WERI-Rb-1 (cell line): ENCODE data around the gene DENND1A.

Experiments
- DNase-seq: peaks from one replicate; pipeline ENCODE4 v3.0.0-alpha.2; 2020
- H3K27ac ChIP-seq: fragments of 250-450 bp; sonication (Bioruptor Pico); 2 replicates; pipeline ENCODE4 v1.5.1; 2020; ENCODE audit warnings: mild to moderate bottlenecking, moderate library complexity
- H3K27me3 ChIP-seq: fragments of 250-450 bp; sonication (Bioruptor Pico); 2 replicates; pipeline ENCODE4 v1.5.1; 2021; ENCODE audit warnings: mild to moderate bottlenecking, low read depth, moderate library complexity; ENCODE audit not compliant: insufficient read depth, severe bottlenecking
- H3K36me3 ChIP-seq: fragments of 250-450 bp; sonication (Bioruptor Pico); 2 replicates; pipeline ENCODE4 v1.5.1; 2020; ENCODE audit warnings: mild to moderate bottlenecking, moderate library complexity
- H3K4me3 ChIP-seq: 2 replicates; pipeline ENCODE4 v1.5.1; 2011; ENCODE audit warnings: low read depth, mild to moderate bottlenecking, control low read depth, low read length
- H3K9me3 ChIP-seq: fragments of 250-450 bp; sonication (Bioruptor Pico); 2 replicates; pipeline ENCODE4 v1.5.1; 2021; ENCODE audit warnings: mild to moderate bottlenecking, moderate library complexity; ENCODE audit not compliant: severe bottlenecking
- TF ChIP-seq, protein P1 (sequence below): IDR thresholded peaks from 2 replicates; pipeline ENCODE4 v1.5.1; 2011; ENCODE audit warnings: low read depth, mild to moderate bottlenecking, control low read depth, inconsistent platforms, low read length

Gene DENND1A

DNA sequence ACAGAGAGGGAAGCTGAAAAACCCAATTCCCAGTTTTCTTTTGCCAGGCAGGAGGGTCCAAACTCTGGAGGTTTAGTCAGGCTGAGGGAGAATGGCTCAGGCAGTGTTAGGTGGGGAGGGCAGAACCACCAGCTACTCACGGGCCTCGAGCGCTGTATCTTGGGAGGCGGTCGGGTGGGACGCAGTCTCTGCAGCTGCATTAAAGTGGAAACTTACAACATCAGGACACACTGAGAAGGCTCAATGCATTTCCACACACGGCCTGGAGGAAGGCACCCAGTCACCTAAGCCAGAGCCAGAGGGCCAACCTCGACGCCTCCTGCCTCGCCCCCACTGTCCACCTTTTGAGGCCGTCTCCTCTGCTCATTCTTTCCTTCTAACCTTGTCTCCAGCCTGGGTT lies 518.3 kb downstream of the DENND1A start:
- no peaks in the 10 kb centered on the region for H3K27me3 ChIP-seq
- H3K9me3 ChIP-seq: no peaks in the 10 kb centered on the region
- no peak overlapping the region for H3K4me3 ChIP-seq
- no peak for DNase-seq
- H3K36me3 ChIP-seq: no peaks in the 10 kb centered on the region; the same call in 1 of the 2 replicates
- TF ChIP-seq, protein P1, sequence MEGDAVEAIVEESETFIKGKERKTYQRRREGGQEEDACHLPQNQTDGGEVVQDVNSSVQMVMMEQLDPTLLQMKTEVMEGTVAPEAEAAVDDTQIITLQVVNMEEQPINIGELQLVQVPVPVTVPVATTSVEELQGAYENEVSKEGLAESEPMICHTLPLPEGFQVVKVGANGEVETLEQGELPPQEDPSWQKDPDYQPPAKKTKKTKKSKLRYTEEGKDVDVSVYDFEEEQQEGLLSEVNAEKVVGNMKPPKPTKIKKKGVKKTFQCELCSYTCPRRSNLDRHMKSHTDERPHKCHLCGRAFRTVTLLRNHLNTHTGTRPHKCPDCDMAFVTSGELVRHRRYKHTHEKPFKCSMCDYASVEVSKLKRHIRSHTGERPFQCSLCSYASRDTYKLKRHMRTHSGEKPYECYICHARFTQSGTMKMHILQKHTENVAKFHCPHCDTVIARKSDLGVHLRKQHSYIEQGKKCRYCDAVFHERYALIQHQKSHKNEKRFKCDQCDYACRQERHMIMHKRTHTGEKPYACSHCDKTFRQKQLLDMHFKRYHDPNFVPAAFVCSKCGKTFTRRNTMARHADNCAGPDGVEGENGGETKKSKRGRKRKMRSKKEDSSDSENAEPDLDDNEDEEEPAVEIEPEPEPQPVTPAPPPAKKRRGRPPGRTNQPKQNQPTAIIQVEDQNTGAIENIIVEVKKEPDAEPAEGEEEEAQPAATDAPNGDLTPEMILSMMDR: no peak
- H3K27ac ChIP-seq: no peak overlapping the region

DNA sequence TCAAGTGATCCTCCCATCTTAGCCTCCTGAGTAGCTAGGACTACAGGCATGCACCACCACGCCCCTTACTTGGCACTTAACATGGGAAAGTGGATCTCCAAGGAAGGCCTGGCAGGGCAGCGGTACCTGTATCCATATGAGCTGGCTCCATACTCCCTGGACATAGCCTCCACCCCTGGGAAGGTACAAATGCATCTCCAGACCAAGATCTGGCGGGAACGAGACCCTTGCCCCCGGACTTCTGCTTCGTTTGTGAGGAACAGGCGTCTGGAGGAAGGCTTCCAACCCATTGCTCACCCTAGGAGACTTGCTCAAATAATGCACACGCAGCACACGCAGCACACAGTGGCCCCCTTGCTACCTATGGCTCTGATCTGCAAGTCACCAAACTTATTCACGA lies 518.7 kb downstream of the DENND1A start:
- DNase-seq: no peak
- no peaks in the 10 kb centered on the region; the same call in 1 of the 2 replicates for H3K36me3 ChIP-seq
- TF ChIP-seq, protein P1: no peak
- H3K9me3 ChIP-seq: no peaks in the 10 kb centered on the region
- no peak overlapping the region for H3K4me3 ChIP-seq
- no peaks in the 10 kb centered on the region for H3K27me3 ChIP-seq
- H3K27ac ChIP-seq: no peak overlapping the region

DNA sequence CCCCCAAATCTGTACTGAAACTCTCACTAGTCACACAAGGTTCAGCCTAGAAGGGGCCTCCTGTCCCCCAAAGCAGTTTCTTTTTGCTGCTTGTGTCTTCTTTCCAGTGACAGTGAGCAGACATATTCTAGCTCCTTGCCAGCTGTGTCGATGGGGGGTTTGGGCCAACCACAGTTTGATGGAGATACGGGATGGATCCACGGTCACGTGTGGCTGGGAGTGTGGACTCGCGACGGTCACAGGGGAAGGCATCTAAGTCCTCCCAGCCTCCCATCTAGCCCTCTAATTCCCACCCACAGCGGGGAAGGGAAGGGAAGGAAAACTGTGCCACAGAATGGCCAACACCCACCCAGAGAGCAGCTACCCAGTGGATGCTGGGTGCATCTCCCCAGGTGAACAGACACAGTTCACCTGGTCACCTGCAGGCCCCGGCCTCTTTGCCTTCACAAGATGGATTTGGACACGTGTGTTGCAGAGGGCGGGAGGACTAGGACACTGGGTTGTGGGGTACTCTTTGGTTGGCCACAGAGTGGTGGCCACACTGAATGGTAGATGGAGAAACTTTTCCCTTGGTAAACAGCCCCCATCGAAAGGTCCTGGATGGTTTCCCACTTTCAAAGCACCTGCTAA lies 519.5 kb downstream of the DENND1A start:
- H3K9me3 ChIP-seq: no peaks in the 10 kb centered on the region
- DNase-seq: no peak
- no peaks in the 10 kb centered on the region for H3K27me3 ChIP-seq
- no peaks in the 10 kb centered on the region; the same call in 1 of the 2 replicates for H3K36me3 ChIP-seq
- TF ChIP-seq, protein P1: no peak
- H3K27ac ChIP-seq: no peak overlapping the region
- no peak overlapping the region for H3K4me3 ChIP-seq

DNA sequence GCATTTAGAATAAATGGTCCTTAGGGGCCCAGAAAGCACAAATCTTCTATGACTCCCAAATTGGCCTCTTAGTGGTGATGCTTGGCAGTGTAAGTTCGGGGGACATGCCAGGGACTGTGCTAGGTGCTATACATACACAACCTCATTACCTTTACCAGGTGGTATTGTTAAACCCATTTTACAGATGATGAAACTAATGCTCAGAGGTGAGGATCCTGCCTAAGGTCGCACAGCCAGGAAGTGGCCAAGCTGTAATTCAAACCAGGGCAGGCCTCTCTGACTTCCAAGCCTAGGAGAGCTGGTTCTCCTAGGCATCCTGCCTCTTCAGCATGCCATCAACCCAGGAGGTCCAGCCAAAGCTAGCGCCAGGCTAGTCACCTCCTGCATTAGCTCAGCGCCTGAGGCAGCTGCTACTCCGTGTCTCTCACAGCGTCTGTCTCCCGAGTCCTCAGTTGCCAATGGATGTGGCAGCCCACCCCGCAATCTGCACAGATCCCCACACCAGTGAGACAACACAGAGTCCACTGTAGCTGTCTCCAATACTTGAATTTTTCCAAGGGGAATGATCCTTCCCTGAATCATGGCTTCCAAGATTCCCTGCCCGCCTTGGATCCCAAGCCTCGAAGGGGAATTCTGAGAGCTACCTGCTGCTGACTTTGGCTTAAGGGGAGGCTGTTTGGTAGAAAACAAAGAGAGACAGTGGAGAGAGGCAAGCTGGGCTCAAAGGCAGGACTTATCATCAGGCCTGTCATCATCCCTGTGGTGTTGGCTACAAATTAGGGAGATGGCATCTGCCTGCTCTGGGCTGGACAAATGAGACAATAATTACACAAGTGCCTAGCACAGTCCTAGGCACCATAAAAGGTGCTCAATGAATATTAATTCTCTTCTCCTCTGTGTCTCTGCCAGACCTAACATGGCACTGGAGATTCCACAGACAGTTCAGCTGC lies 521.3 kb downstream of the DENND1A start:
- no peaks in the 10 kb centered on the region for H3K9me3 ChIP-seq
- H3K4me3 ChIP-seq: no peak overlapping the region
- H3K27me3 ChIP-seq: no peaks in the 10 kb centered on the region
- no peaks in the 10 kb centered on the region; the same call in 1 of the 2 replicates for H3K36me3 ChIP-seq
- TF ChIP-seq, protein P1: no peak
- H3K27ac ChIP-seq: no peak overlapping the region
- DNase-seq: no peak

DNA sequence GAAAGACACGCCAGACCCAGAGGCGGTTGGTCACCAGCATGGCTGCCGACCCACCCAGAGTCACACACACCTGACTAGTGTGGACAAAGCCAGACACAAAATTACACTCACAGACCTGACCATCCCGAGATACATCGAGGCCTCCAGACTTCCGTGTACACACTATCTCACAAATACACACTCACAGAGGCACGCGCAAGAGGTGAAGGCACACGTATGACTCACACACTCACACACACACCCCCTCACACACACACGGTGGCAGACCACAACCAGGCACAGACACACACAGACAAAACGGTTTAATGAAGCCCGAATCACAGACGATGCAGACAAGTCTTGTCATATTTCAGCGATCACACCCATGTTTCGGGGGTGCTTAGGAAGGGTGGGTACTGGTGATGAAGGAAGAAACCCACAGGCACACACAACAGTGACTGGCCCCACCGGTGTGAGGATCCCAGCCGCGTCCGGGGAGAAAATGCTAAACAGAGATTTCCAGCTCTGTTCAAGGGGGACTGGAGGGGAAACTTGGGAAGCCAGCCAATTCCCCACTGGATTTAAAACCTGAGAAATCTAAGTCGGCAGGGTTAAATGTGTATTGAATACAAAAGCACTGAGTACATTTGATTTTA lies 522.6 kb downstream of the DENND1A start:
- Histone ChIP-seq H3K36me3 (peaks cover 8% of the 10 kb centered on the region), H3K27ac (no peak overlapping the region), H3K9me3 (no peaks in the 10 kb centered on the region), H3K27me3 (no peaks in the 10 kb centered on the region), H3K4me3 (no peak overlapping the region)
- DNase-seq: no peak
- TF ChIP-seq, protein P1: no peak
